Right ventricle myocardium superior (tissue), 1 donor: ENCODE measurements around the gene TBC1D19. TPM values are rescaled to one million over a fixed set of nuclear protein-coding genes. Genes with fewer than 3 reads are reported as not detected.
"Not testable (repeated sequence)": the region's sequence is repeated elsewhere in the genome, so short reads cannot be mapped to it uniquely, and the experiment has no call there.

Experiments
- ATAC-seq: fragments of 200-7000 bp; cut with Tn5 transposase; one replicate; pipeline ENCODE4 v1.9.1; 2020; ENCODE audit warnings: mild to moderate bottlenecking; ENCODE audit not compliant: poor library complexity
- DNase-seq: peaks from one replicate; pipeline ENCODE4 v3.0.0-alpha.2; 2020
- intact Hi-C: fragments of 100-400 bp; cut with DNase I; formaldehyde crosslinking; loops from one replicate; pipeline ENCODE4 v1.11.2; 2022
- long read RNA-seq: library from polyadenylated mRNA; unstranded; transcript quantifications from one replicate; pipeline ENCODE4 v2.0.0, GENCODE V29; 2021
- total RNA-seq: library from RNA; stranded (reverse); fragmentation: NEBNext Ultra II Directional; extraction: Animal tissue kit (Norgen Biotek cat#: 25700); gene quantifications from one replicate; pipeline ENCODE4 v1.2.1, GENCODE V29; 2021
- donor health status: DM: no; HTN: yes; CAD: no; lungs with severe emphysema.

Gene TBC1D19
- total RNA-seq = 7.7 TPM
- long read RNA-seq, transcript TBC1D19-201 (21 exons, 2,263 nt) = major isoform, 13 of 17 reads
- long read RNA-seq, partial matches to known transcripts = 0 of 17 reads
- long read RNA-seq, other reads (novel, unspliced or antisense) = 4 of 17 reads

- peak; percentile 93 for DNase-seq
- intact Hi-C loops = no loop called here
- peak; percentile 100 for ATAC-seq
These were observed at the start of gene TBC1D19 for GRCh38 chr4:26583865-26584652. Gene TBC1D19, plus strand, starts transcription at chr4:26584084. Its CDS starts 110 bp downstream, at chr4:26584194.

- ATAC-seq (no peak), DNase-seq (no peak)
- intact Hi-C loops = no loop called here
These were observed 40.9 kb upstream of the TBC1D19 start for GRCh38 chr4:26542991-26543390.

- ATAC-seq (no peak), DNase-seq (no peak)
- intact Hi-C loops = no loop called here
These were observed 39.5 kb upstream of the TBC1D19 start for GRCh38 chr4:26544421-26544820.

GRCh38 chr4:26548379-26548778, 35.5 kb upstream of the TBC1D19 start:
- intact Hi-C loops, ATAC-seq, DNase-seq: not testable (repeated sequence)

- no peak for DNase-seq
- ATAC-seq = no peak
- intact Hi-C loops = no loop called here
These were observed 26.7 kb upstream of the TBC1D19 start for GRCh38 chr4:26557164-26557563.

- no peak for ATAC-seq
These were observed 25.6 kb upstream of the TBC1D19 start for GRCh38 chr4:26558166-26558895.

GRCh38 chr4:26566133-26566532, 17.8 kb upstream of the TBC1D19 start:
- DNase-seq (no peak), ATAC-seq (no peak)
- intact Hi-C loops = no loop called here

More at GRCh38 chr4:26558166-26558895, 25.6 kb upstream of the TBC1D19 start:
- intact Hi-C loops = no loop called here
- no peak for DNase-seq

- DNase-seq (no peak), ATAC-seq (no peak)
- intact Hi-C loops = no loop called here
These were observed 15.4 kb upstream of the TBC1D19 start for GRCh38 chr4:26568446-26568994.

- intact Hi-C loops = no loop called here
- DNase-seq = no peak
- no peak for ATAC-seq
These were observed 13.3 kb upstream of the TBC1D19 start for GRCh38 chr4:26570596-26570995.

- no peak for ATAC-seq
- intact Hi-C loops = no loop called here
- no peak for DNase-seq
These were observed 10.5 kb upstream of the TBC1D19 start for GRCh38 chr4:26573389-26573794.

GRCh38 chr4:26574563-26574962, 9.3 kb upstream of the TBC1D19 start:
- no peak for ATAC-seq
- intact Hi-C loops = no loop called here
- no peak for DNase-seq

- DNase-seq = no peak
- intact Hi-C loops = no loop called here
- ATAC-seq = peak; percentile 25
These were observed 7.6 kb upstream of the TBC1D19 start for GRCh38 chr4:26576231-26576739.

- no peak for DNase-seq
- ATAC-seq = no peak
- intact Hi-C loops = no loop called here
These were observed 6.8 kb upstream of the TBC1D19 start for GRCh38 chr4:26577066-26577465.

- intact Hi-C loops = no loop called here
- ATAC-seq (no peak), DNase-seq (no peak)
These were observed 4.7 kb upstream of the TBC1D19 start for GRCh38 chr4:26579169-26579568.

GRCh38 chr4:26581341-26581740, 2.5 kb upstream of the TBC1D19 start:
- DNase-seq, ATAC-seq, intact Hi-C loops: not testable (repeated sequence)

- ATAC-seq (peak; percentile 73), DNase-seq (no peak)
- intact Hi-C loops = no loop called here
These were observed 383 bp upstream of the TBC1D19 start for GRCh38 chr4:26583538-26583864.

GRCh38 chr4:26584725-26585124, 841 bp downstream of the TBC1D19 start:
- DNase-seq = no peak
- intact Hi-C loops = no loop called here
- ATAC-seq = no peak

GRCh38 chr4:26589705-26590104, 5.8 kb downstream of the TBC1D19 start:
- intact Hi-C loops = no loop called here
- DNase-seq = no peak
- no peak for ATAC-seq

GRCh38 chr4:26590639-26591038, 6.8 kb downstream of the TBC1D19 start:
- ATAC-seq (no peak), DNase-seq (no peak)
- intact Hi-C loops = no loop called here
